Cardiac fibroblast (primary cell): ENCODE results near the gene NEDD4.
"Not testable (repeated sequence)": the region's sequence is repeated elsewhere in the genome, so short reads cannot be mapped to it uniquely, and the experiment has no call there.

Experiments
- DNase-seq, 2 donors: peaks; one replicate each; pipeline versions ENCODE4 v3.0.0 to v3.0.0-alpha.2; 2010; ENCODE audit warnings: low read depth in 2 of 2
- H3K4me3 ChIP-seq, 2 donors: replicated peaks in 1 of 2; 1 replicate in 1 of 2; 2 replicates in 1 of 2; pipeline ENCODE4 v1.5.1; 2011; ENCODE audit warnings: low read depth in 2 of 2, low read length in 2 of 2, mild to moderate bottlenecking in 2 of 2, moderate library complexity in 1 of 2
- TF ChIP-seq, protein P1 (sequence below): IDR thresholded peaks from one replicate; pipeline ENCODE4 v1.5.1; 2011; ENCODE audit warnings: low read depth, mild to moderate bottlenecking, low read length, inconsistent platforms

Gene NEDD4

DNA sequence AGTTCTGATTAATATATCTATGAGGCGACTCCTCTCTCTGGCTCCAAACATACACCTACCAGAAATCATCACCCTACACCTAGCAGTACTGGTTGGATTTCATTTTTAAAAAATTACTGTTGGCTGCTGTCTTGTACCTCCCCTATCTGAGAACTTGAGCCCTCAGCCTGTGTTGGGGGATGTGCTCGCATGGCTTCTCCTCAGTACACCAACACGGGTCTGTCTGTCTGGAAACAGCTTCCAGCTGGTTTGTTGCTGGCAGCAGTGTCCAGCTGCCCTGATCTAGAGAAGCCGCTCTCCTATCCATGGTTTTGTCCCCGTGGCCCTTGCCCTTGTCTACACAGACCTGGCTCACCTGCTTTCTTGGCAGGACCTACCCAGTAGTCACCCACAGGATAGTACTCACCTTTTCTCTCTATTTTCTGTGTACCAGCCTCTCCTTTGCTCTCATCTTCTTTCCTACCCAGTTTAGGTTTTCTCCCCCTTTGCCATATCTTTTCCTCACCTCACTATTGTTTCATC, 43.2 kb upstream of the NEDD4 start:
- DNase-seq, result no peak
- no peak overlapping the region for H3K4me3 ChIP-seq
- TF ChIP-seq, protein P1, sequence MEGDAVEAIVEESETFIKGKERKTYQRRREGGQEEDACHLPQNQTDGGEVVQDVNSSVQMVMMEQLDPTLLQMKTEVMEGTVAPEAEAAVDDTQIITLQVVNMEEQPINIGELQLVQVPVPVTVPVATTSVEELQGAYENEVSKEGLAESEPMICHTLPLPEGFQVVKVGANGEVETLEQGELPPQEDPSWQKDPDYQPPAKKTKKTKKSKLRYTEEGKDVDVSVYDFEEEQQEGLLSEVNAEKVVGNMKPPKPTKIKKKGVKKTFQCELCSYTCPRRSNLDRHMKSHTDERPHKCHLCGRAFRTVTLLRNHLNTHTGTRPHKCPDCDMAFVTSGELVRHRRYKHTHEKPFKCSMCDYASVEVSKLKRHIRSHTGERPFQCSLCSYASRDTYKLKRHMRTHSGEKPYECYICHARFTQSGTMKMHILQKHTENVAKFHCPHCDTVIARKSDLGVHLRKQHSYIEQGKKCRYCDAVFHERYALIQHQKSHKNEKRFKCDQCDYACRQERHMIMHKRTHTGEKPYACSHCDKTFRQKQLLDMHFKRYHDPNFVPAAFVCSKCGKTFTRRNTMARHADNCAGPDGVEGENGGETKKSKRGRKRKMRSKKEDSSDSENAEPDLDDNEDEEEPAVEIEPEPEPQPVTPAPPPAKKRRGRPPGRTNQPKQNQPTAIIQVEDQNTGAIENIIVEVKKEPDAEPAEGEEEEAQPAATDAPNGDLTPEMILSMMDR, result no peak

DNA sequence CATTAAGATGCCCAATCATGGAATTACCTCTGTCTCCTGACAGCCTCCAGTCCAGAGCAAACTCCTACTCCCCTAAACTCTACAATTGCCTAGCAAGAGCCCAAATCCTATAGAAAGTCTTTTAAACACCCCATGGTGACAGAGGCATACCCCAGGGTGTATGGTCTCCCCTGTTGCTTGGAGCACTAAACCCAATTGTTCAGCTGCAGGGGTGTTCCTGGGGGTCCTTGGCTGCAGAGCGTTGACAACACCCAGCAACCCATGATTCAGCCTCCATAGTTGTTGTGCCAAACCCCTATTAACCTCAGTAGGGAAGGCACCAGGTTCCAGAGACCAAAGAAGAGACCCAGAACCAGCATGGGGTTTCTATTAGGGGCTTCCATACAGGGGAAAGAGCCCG, 41.8 kb upstream of the NEDD4 start:
- no peak overlapping the region for H3K4me3 ChIP-seq
- DNase-seq, result no peak
- TF ChIP-seq, protein P1, result no peak

DNA sequence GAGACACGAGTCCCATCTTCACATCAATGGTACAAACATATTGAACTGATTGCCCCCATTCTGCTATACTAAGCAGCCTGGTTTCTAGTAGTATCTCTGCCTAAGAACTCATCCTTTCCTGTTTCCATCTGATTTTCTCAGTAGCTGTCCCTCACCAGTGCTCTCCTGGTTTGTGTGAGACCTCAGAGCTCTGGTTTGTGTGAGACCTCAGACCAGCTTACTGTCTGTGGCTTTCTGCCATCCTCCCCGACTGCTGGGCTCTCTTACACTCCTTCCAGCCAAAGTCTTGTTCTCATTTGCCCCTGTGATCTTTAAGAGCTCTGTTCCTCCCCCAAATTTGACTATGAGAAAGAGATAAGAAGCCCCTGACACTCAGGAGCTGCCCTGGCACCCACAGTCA, 41.1 kb upstream of the NEDD4 start:
- DNase-seq, result no peak
- TF ChIP-seq, protein P1, result no peak
- H3K4me3 ChIP-seq, result no peak overlapping the region

DNA sequence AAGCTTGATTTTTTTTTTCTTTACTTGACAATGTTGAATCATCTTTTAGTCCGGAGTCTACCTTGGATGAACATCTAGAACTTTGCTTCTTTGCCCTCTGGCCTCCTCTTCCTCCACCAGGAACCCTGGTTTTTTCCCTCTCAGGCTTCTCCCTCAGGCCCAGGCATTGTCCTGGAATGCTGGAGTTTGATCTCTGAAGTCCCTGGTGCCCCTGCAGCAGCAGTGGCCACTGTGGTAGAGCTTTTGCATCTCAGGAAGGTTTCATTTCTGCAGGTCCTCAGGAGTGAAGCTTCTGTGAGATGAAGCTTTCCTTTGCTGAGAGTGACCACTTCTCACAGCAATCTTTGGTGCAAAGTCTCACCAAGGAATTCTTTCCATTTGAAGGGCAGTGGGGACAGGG, 39.0 kb upstream of the NEDD4 start:
- no peak overlapping the region for H3K4me3 ChIP-seq
- TF ChIP-seq, protein P1, result no peak
- DNase-seq, result no peak

DNA sequence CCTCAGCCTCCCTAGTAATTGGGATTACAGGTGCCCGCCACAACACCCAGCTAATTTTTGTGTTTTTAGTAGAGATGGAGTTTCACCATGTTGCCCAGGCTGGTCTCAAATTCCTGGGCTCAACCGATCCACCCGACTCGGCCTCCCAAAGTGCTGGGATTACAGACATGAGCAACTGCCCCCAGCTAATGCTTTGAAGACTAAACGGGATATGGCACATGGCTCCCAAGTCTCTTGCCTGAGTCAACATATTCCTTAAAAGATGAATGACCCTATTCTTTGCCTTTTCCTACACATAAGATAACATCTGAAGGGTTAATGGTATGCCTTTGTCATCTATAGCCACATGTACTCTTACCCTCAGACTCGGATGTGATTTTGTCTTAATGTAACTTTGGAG, 38.4 kb upstream of the NEDD4 start:
- TF ChIP-seq, protein P1, result no peak
- no peak for DNase-seq
- no peak overlapping the region for H3K4me3 ChIP-seq

DNA sequence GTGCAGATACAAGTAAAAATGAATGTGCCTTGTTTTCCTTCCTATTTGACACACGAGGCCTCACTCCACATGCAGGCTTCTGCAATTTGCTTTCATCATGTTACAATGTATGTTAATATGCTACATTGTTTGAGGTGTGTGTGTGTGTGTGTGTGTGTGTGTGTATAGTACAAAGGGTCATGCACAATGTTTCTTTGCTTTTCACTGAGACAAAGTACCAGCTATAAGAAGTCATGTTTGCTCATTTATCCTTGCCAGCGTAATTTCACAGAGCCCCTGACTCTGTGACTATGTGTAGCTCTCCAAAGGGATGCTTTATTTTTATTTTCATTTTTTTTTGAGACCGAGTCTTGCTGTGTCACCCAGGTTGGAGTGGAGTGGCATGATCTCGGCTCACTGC, 38.0 kb upstream of the NEDD4 start:
- H3K4me3 ChIP-seq, result no peak overlapping the region
- TF ChIP-seq, protein P1, result no peak
- no peak for DNase-seq

DNA sequence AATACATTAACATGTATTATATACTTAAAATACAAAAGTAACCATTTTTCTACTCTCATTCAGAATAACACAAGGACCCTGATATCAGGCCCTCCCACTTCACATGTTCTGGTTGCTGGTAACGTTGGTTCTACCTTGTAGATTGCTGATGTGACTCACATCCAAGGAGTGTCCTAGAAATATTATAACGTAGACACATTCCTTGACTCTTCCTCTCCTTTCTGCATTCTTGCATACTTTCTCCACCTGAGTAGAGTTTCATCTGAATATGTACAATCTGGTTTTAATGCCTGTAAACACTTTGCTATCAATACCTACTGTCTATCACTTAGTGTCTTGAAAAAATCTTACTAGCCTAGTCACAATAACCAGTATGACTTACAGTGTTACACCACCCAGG, 35.0 kb upstream of the NEDD4 start:
- H3K4me3 ChIP-seq, result no peak overlapping the region
- no peak for DNase-seq
- TF ChIP-seq, protein P1, result no peak

DNA sequence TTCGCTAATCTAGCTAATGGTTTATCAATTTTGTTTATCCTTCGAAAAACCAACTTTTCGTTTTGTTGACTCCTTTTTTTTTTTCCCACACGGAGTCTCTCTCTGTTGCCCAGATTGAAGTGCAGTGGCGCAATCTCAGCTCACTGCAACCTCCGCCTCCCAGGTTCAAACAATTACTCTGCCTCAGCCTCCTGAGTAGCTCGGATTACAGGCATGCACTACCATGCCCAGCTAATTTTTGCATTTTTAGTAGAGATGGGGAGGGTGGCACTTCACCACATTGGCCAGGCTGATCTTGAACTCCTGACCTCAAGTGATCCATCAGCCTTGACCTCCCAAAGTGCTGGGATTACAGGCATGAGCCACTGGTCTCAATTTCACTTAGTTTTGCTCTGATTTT, 29.7 kb upstream of the NEDD4 start:
- not testable (repeated sequence) for DNase-seq, H3K4me3 ChIP-seq
